ENCODE data around the gene RILPL2.

- no peak for TF ChIP-seq SUZ12 (IDR thresholded peaks at IDR 0.05; ENCODE audit: extremely low read depth, insufficient read depth, insufficient read length)
- TF ChIP-seq ZNF274 (IDR thresholded peaks at IDR 0.05; ENCODE audit: low read depth, low read length), result no peak
- no peak for TF ChIP-seq YY1 (IDR thresholded peaks at IDR 0.05; ENCODE audit: insufficient read depth, insufficient read length)
Measured at GRCh38 chr12:123389560-123390351, 46.7 kb downstream of the RILPL2 start.

Measured in NT2/D1 (cell line).